Peyer's patch (tissue), 4 donors: Measurements from ENCODE around the gene U2AF1L4.
A peak's percentile ranks its signal among the peaks of the same experiment; 100 is the strongest.

Source experiments
- CTCF ChIP-seq, 6 experiments: fragments of 450-650 bp in 4 of 6; fragments of 200-600 bp in 2 of 6; sonication (generic) in 1 of 6; IDR thresholded peaks; one replicate each; pipeline ENCODE4 v1.5.1; 2017 to 2019; ENCODE audit warnings: antibody characterized with exemption in 6 of 6, mild to moderate bottlenecking in 3 of 6, moderate library complexity in 1 of 6
- POLR2A ChIP-seq, 2 donors: fragments of 450-650 bp; IDR thresholded peaks; one replicate each; pipeline ENCODE4 v1.5.1; 2017; ENCODE audit warnings: antibody characterized with exemption in 2 of 2, mild to moderate bottlenecking in 2 of 2, moderate library complexity in 2 of 2

- TF ChIP-seq CTCF (IDR thresholded peaks at IDR 0.05), result peak; percentile 91 to 99 (median 98)
- TF ChIP-seq POLR2A (IDR thresholded peaks at IDR 0.05), result no peak
Measured at GRCh38 chr19:35693835-35694599, 51.2 kb downstream of the U2AF1L4 start.
